Measurements from ENCODE around the gene LHPP.

Gene LHPP

DNA sequence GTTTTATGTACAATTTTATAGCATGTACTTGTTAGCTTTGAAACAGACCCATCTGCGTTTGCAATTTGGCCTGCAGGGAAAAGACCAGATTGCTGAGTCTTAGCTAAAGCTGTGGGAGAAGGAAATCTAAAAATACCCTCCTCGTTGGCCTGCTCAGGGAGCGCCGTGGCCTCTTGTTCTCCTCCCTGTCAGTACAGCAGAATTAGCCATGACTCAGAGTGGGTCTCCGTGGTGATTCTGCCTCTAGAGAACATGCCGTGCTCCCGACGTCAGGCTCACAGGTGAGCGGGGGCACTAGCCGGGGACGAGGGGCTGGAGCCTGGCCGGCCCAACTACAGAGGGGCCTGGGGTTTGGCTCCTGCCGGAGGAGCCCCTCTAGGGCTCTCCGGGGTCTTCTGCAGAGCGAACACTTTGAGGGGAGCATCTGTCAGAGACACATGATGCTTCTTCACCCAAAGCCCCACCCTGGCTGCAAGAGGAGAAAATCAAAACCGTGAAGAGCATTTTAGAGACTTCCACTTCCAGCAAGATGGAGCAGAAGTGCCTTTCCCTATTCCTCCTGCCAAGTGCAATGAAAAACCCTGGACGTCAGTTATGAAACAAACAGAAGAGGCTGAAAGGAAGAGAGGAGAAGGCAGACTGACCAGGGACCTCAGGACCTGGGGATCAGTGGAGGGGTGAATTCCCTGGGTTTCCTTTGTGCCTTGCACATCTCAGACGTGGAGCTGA is 98.9 kb downstream of the LHPP start:
- TF ChIP-seq, protein P1, sequence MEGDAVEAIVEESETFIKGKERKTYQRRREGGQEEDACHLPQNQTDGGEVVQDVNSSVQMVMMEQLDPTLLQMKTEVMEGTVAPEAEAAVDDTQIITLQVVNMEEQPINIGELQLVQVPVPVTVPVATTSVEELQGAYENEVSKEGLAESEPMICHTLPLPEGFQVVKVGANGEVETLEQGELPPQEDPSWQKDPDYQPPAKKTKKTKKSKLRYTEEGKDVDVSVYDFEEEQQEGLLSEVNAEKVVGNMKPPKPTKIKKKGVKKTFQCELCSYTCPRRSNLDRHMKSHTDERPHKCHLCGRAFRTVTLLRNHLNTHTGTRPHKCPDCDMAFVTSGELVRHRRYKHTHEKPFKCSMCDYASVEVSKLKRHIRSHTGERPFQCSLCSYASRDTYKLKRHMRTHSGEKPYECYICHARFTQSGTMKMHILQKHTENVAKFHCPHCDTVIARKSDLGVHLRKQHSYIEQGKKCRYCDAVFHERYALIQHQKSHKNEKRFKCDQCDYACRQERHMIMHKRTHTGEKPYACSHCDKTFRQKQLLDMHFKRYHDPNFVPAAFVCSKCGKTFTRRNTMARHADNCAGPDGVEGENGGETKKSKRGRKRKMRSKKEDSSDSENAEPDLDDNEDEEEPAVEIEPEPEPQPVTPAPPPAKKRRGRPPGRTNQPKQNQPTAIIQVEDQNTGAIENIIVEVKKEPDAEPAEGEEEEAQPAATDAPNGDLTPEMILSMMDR (IDR thresholded peaks at IDR 0.05; ENCODE audit: low read depth, low read length) = no peak
- DNase-seq (ENCODE audit: extremely low read depth, low read depth) = no peak

DNA sequence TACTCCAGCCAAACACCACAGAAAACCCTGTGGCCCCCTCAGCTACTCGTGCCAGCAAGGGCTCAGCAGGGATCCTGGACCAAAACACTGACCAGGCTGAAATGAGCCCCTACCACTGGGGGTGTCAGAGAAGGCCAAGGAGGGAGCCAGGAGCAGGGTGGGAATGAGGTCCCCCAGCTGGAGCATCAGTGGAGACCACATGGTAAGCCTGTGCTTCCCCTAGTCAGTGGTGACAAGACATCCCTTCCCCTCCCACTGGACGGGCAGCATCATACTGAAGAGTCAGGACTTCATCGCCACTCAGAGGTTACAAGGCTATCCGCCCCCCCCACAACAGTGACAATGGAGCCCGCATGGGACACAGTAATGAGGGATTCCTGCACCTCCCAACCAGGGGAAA is 99.6 kb downstream of the LHPP start:
- TF ChIP-seq, protein P1 (IDR thresholded peaks at IDR 0.05; ENCODE audit: low read depth, low read length) = no peak
- no peak for DNase-seq (ENCODE audit: extremely low read depth, low read depth)

DNA sequence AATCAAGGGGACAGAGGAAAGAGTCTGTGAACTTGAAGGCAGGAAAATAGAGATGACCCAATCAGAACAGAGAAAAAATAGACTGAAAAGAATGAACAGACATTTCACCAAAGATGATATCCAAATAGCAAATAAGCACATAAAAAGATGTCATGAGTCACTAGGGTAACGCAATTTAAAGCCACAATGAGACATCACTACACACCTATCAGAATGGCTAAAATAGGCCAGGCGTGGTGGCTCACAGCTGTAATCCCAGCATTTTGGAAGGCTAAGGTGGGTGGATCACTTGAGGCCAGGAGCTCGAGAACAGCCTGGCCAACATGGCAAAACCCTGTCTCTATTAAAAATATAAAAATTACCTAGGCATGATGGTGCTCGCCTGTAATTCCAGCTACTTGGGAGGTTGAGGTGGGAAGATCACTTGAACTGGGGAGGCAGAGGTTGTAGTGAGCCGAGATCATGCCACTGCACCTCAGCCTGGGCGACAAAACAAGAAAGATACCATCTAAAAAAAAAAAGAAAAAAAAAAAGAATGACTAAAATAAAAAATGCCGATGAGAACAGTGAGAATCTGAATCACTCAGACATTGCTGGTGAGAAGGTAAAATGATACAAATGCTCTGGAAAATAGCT is 100.9 kb downstream of the LHPP start:
- no peak for DNase-seq (ENCODE audit: extremely low read depth, low read depth)
- TF ChIP-seq, protein P1 (IDR thresholded peaks at IDR 0.05; ENCODE audit: low read depth, low read length) = no peak

DNA sequence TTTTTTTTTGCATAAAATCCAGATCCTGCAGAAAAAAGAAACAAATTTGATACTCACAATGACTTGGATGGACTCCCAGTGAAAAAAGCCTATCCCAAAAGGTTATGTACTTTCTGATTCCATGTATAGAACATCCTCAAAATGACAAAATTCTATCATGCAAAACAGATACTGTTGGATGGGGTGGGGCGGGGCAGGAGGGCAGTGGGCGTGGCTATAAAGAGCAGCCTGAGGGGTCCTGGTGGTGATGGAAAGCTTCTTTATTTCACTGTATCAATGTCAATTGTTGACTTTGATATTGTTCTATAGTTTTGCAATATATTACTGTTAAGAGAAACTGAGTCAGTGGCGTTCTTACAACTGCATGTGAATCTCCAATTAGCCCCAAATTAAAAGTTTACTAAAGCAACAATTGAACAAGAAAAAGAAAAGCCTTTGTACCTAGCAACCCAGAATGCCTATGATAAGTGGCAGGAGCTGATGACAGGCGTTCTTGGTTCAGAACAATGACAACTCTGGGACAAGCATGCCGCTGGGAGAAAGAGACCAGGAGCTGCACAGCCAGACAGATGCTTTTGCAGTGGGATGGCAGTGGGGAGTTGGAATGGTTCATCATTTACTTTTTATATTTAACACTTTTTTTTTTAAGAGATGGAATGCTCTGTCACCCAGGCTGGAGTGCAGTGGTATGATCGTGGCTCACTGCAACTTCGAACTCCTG is 101.9 kb downstream of the LHPP start:
- DNase-seq (ENCODE audit: extremely low read depth, low read depth) = no peak
- TF ChIP-seq, protein P1 (IDR thresholded peaks at IDR 0.05; ENCODE audit: low read depth, low read length) = no peak

DNA sequence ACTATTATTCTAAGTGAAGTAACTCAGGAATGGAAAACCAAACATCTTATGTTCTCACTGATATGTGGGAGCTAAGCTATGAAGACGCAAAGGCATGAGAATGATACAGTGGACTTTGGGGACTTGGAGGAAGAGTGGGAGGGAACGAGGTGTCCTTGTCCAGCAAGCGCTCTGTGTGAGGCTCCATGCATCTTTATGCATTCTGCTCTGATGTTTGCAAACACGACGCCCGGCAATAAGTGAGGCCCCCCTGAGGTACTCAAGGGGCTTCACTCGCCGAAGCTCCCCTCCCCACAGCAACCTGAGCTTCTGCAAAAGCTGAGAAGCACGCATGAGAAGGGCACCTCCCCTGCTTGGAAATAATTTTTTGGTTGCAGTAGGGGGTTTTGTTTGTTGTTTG is 103.3 kb downstream of the LHPP start:
- DNase-seq (ENCODE audit: extremely low read depth, low read depth) = no peak
- TF ChIP-seq, protein P1 (IDR thresholded peaks at IDR 0.05; ENCODE audit: low read depth, low read length) = no peak

DNA sequence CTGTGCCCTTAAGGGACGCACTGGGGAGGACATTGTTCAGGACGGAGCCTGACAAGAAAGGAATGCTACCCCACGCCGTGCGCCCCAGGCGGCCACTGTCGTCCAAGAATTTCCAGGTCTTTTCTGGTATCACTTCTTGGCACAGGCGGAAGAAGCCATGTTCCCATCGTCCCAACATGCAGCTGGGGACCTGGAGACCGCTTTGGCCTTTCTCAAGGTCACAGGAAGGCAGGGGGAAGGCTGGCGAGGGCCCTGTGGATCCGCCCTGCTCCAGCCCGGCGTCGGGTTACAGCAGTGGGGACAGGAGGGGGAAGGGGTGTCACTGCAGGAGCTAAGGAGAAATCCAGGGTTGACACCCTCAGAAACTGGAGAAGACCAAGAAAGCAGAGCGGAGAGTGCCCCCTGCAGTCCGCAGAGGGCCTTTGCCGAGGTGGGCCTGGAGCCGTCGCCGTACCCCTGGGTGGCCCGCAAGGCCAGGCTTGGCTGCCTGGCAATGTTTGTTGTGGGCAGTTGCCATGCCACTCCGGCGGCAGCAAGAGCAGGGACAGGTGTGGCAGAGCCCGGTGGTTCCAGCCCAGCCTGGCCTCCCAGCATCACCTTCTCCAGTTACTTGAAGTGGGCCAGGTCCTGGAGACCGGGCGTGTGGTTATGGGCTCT is 104.1 kb downstream of the LHPP start:
- no peak for DNase-seq (ENCODE audit: extremely low read depth, low read depth)
- TF ChIP-seq, protein P1 (IDR thresholded peaks at IDR 0.05; ENCODE audit: low read depth, low read length) = peak; percentile 4
